Measurements from ENCODE around the gene PIWIL1.

DNA sequence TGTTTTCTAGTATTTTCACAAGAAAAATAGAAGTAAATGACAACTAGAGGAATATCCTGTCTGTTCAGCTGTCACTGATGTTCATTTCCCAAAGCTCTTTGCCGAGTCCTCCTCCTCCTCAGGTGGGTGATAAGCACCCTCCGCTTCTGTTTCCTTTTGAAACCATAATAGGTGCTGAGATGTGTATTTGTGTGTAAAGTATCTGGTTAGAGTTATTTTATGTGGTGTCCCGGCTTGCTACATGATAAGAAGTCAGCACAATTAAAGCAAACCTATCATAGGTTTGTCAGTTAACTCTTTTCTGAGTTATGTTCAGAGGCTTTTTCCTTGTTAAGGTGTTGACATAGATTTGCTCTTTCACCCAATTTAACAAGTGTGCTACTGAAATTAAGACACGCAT, 82.4 kb downstream of the PIWIL1 start:
- TF ChIP-seq, protein P1, sequence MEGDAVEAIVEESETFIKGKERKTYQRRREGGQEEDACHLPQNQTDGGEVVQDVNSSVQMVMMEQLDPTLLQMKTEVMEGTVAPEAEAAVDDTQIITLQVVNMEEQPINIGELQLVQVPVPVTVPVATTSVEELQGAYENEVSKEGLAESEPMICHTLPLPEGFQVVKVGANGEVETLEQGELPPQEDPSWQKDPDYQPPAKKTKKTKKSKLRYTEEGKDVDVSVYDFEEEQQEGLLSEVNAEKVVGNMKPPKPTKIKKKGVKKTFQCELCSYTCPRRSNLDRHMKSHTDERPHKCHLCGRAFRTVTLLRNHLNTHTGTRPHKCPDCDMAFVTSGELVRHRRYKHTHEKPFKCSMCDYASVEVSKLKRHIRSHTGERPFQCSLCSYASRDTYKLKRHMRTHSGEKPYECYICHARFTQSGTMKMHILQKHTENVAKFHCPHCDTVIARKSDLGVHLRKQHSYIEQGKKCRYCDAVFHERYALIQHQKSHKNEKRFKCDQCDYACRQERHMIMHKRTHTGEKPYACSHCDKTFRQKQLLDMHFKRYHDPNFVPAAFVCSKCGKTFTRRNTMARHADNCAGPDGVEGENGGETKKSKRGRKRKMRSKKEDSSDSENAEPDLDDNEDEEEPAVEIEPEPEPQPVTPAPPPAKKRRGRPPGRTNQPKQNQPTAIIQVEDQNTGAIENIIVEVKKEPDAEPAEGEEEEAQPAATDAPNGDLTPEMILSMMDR (conservative IDR thresholded peaks at IDR 0.05; ENCODE audit: low read depth, low read length): no peak
- TF ChIP-seq EZH2 (IDR thresholded peaks at IDR 0.05; ENCODE audit: low read length, unreplicated experiment): no peak
- TF ChIP-seq EZH2phosphoT487 (IDR thresholded peaks at IDR 0.05; ENCODE audit: borderline replicate concordance, low read length): no peak

All from PC-3 (cell line).